Measurements from ENCODE around the gene RAP1A. TPM values are rescaled to one million over a fixed set of nuclear protein-coding genes. Genes with fewer than 3 reads are reported as not detected.

The RAP1A gene
- total RNA-seq, 1 experiment from 2014 or later = 25.4 TPM

GRCh38 chr1:111695801-111696200, 76.2 kb downstream of the RAP1A start:
- ATAC-seq (no peak), DNase-seq (ENCODE audit: low spot score) (no peak)
- H3K27me3 Mint-ChIP-seq (ENCODE audit: low read depth) = no peaks in the 10 kb centered on the region
- POLR2A ChIA-PET = no interaction called here
- CTCF ChIA-PET = no interaction called here
- H3K36me3 Mint-ChIP-seq = peaks cover 11% of the 10 kb centered on the region
- TF ChIP-seq FOXK1 (CRISPR knock-in tag; IDR thresholded peaks at IDR 0.05) (no peak), MLX (CRISPR knock-in tag; IDR thresholded peaks at IDR 0.05) (no peak), ERG (CRISPR knock-in tag; IDR thresholded peaks at IDR 0.05) (no peak)
- H3K4me1 Mint-ChIP-seq = no peaks in the 10 kb centered on the region
- no peak overlapping the region for H3K4me3 Mint-ChIP-seq
- H3K27ac Mint-ChIP-seq = no peak overlapping the region
- no peaks in the 10 kb centered on the region for H3K9me3 Mint-ChIP-seq

- ChIA-PET POLR2A (no interaction called here), CTCF (no interaction called here)
- DNase-seq (ENCODE audit: low spot score) (no peak), ATAC-seq (no peak)
- Mint-ChIP-seq H3K4me3 (no peak overlapping the region), H3K27ac (no peak overlapping the region), H3K36me3 (peaks cover 13% of the 10 kb centered on the region), H3K4me1 (no peaks in the 10 kb centered on the region), H3K9me3 (no peaks in the 10 kb centered on the region), H3K27me3 (ENCODE audit: low read depth) (no peaks in the 10 kb centered on the region)
- TF ChIP-seq AR (CRISPR knock-in tag; IDR thresholded peaks at IDR 0.05) (no peak), CREM (CRISPR knock-in tag; IDR thresholded peaks at IDR 0.05) (no peak), TP53 (CRISPR knock-in tag; IDR thresholded peaks at IDR 0.05) (no peak), MXD4 (CRISPR knock-in tag; IDR thresholded peaks at IDR 0.05; ENCODE audit: borderline replicate concordance) (no peak), ELF4 (CRISPR knock-in tag; IDR thresholded peaks at IDR 0.05; ENCODE audit: low read depth) (no peak), ZNF232 (CRISPR knock-in tag; IDR thresholded peaks at IDR 0.05) (no peak), OVOL2 (CRISPR knock-in tag; IDR thresholded peaks at IDR 0.05; ENCODE audit: borderline replicate concordance) (no peak), CDX4 (CRISPR knock-in tag; IDR thresholded peaks at IDR 0.05; ENCODE audit: borderline replicate concordance) (no peak), PRDM15 (CRISPR knock-in tag; IDR thresholded peaks at IDR 0.05) (no peak), ZNF532 (CRISPR knock-in tag; IDR thresholded peaks at IDR 0.05; ENCODE audit: borderline replicate concordance) (no peak), NFATC4 (CRISPR knock-in tag; IDR thresholded peaks at IDR 0.05) (no peak), CREB1 (CRISPR knock-in tag; IDR thresholded peaks at IDR 0.05) (no peak), STAT6 (CRISPR knock-in tag; conservative IDR thresholded peaks at IDR 0.05; ENCODE audit: low read depth) (no peak), ZNF317 (CRISPR knock-in tag; IDR thresholded peaks at IDR 0.05; ENCODE audit: borderline replicate concordance, low read depth) (no peak), ZNF138 (CRISPR knock-in tag; conservative IDR thresholded peaks at IDR 0.05) (no peak), GRHL2 (CRISPR knock-in tag; IDR thresholded peaks at IDR 0.05; ENCODE audit: insufficient replicate concordance, severe bottlenecking) (no peak)
Observed at GRCh38 chr1:111696330-111696729, 76.7 kb downstream of the RAP1A start.
